SW 1271 (cell line): ENCODE data around the gene SSRP1.
"Not testable (repeated sequence)": the region's sequence is repeated elsewhere in the genome, so short reads cannot be mapped to it uniquely, and the experiment has no call there.

Experiments
- DNase-seq, 2 experiments: peaks; one replicate each; lab custom pipeline; 2025; lab: John Stamatoyannopoulos, UW

Gene SSRP1

GRCh38 chr11:57335343-57336110 lies at the start of gene SSRP1:
SSRP1 (minus strand) TSS chr11:57335892; CDS start chr11:57335121, 771 bp downstream.
- DNase-seq: peak; percentile 79 to 89

GRCh38 chr11:57380975-57381374 lies 45.3 kb upstream of the SSRP1 start, which contains the start of gene PRG3:
PRG3 (minus strand) TSS chr11:57381150; CDS start chr11:57380708, 442 bp downstream.
- no peak for DNase-seq

GRCh38 chr11:57379732-57380131 lies 44.0 kb upstream of the SSRP1 start:
- no peak for DNase-seq

GRCh38 chr11:57378186-57378585 lies 42.5 kb upstream of the SSRP1 start:
- DNase-seq: no peak

- DNase-seq: no peak
Measured at GRCh38 chr11:57377107-57377506, 41.4 kb upstream of the SSRP1 start.

- no peak for DNase-seq
Measured at GRCh38 chr11:57376095-57377090, 40.7 kb upstream of the SSRP1 start.

GRCh38 chr11:57375490-57375889 lies 39.8 kb upstream of the SSRP1 start:
- no peak for DNase-seq

GRCh38 chr11:57374966-57375365 lies 39.3 kb upstream of the SSRP1 start:
- no peak for DNase-seq

GRCh38 chr11:57373146-57373545 lies 37.5 kb upstream of the SSRP1 start:
- no peak for DNase-seq

GRCh38 chr11:57370941-57371340 lies 35.2 kb upstream of the SSRP1 start:
- DNase-seq: no peak

GRCh38 chr11:57370251-57370650 lies 34.6 kb upstream of the SSRP1 start:
- DNase-seq: no peak

GRCh38 chr11:57368845-57369232 lies 33.1 kb upstream of the SSRP1 start:
- DNase-seq: no peak

GRCh38 chr11:57368106-57368844 lies 32.6 kb upstream of the SSRP1 start:
- no peak for DNase-seq

GRCh38 chr11:57364851-57365660 lies 29.4 kb upstream of the SSRP1 start:
- no peak for DNase-seq

GRCh38 chr11:57363131-57364080 lies 27.7 kb upstream of the SSRP1 start:
- DNase-seq: no peak

- no peak for DNase-seq
Measured at GRCh38 chr11:57361926-57362325, 26.2 kb upstream of the SSRP1 start.

- not testable (repeated sequence) for DNase-seq
Measured at GRCh38 chr11:57361420-57361819, 25.7 kb upstream of the SSRP1 start.

GRCh38 chr11:57360991-57361390 lies 25.3 kb upstream of the SSRP1 start:
- DNase-seq: no peak

- no peak for DNase-seq
Measured at GRCh38 chr11:57359896-57360690, 24.4 kb upstream of the SSRP1 start.
